ENCODE measurements around the gene KRTAP21-1. TPM values are rescaled to one million over a fixed set of nuclear protein-coding genes. Genes with fewer than 3 reads are reported as not detected.
"Not testable (repeated sequence)": the region's sequence is repeated elsewhere in the genome, so short reads cannot be mapped to it uniquely, and the experiment has no call there.

The KRTAP21-1 gene
- total RNA-seq (2014; rRNA removed) (not detected in 2 replicates), Bru-seq, nascent RNA (not detected), BruChase-seq, experiment 1, labeled RNA remaining after a 6-hour chase (not detected), BruChase-seq, experiment 2, labeled RNA remaining after a 2-hour chase (not detected)
- long read RNA-seq: 0 reads

DNA sequence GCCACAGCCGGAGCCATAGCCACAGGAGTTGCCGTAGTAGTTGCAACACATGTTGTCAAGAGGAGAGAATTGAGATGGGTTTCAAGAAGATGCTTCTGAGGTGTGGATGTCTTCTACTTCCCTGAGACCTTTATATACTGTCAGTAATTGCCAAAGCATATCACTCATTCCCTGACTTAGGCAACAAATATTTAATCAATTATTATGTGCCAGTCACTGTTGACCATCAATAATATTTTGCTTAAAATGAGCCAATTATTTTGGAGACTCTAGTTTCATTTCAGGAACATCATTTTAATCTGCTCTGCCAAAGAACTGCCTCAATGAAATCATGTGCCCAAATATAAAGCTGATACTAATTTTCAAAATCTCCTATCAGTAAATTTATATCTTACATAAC lies at the start of gene KRTAP21-1:
Gene KRTAP21-1, minus strand, starts transcription at position 101 of the 400 bp plus-strand sequence. Its CDS starts 50 bp downstream, at position 51.
- H3K4me1 ChIP-seq (ENCODE audit: insufficient read depth, low read length); H3K4me3 ChIP-seq (ENCODE audit: low read length); H3K36me3 ChIP-seq (ENCODE audit: low read depth, low read length); intact Hi-C loops (cut with micrococcal nuclease); DNase-seq; H3K27ac ChIP-seq (ENCODE audit: low read length); ATAC-seq; H4K20me1 ChIP-seq (ENCODE audit: low read length); CTCF ChIA-PET; H3K9ac ChIP-seq (ENCODE audit: low read length); H3K9me2 ChIP-seq (replicated peaks; ENCODE audit: low read length); H3K79me2 ChIP-seq (ENCODE audit: low read length); H2AFZ ChIP-seq (ENCODE audit: low read length); H3K9me3 ChIP-seq (ENCODE audit: low read length); H3F3A ChIP-seq (ENCODE audit: low read length, unreplicated experiment); BruUV-seq (replicated peaks); H3K4me2 ChIP-seq (ENCODE audit: low read length): not testable (repeated sequence)
- H3K27me3 ChIP-seq (ENCODE audit: low read length): peaks cover 62% of the 10 kb centered on the region
- POLR2A ChIA-PET (ENCODE audit: unreplicated experiment): interaction anchor here (0.6 kb wide), 1 partner anchor 264 kb away, joined by 3 read pairs; no protein-coding TSS in a partner anchor

GRCh38 chr21:30800605-30801004 lies 45.4 kb upstream of the KRTAP21-1 start:
- intact Hi-C loops (cut with micrococcal nuclease): no loop called here
- Histone ChIP-seq H4K20me1 (ENCODE audit: low read length) (no peaks in the 10 kb centered on the region), H3K4me1 (ENCODE audit: insufficient read depth, low read length) (no peaks in the 10 kb centered on the region), H3K79me2 (ENCODE audit: low read length) (no peaks in the 10 kb centered on the region), H3K4me3 (ENCODE audit: low read length) (no peak overlapping the region), H2AFZ (ENCODE audit: low read length) (no peak overlapping the region), H3K36me3 (ENCODE audit: low read depth, low read length) (no peaks in the 10 kb centered on the region), H3K9me3 (ENCODE audit: low read length) (no peaks in the 10 kb centered on the region), H3K9me2 (replicated peaks; ENCODE audit: low read length) (no peaks in the 10 kb centered on the region), H3F3A (ENCODE audit: low read length, unreplicated experiment) (no peaks in the 10 kb centered on the region), H3K27me3 (ENCODE audit: low read length) (peaks cover 16% of the 10 kb centered on the region), H3K9ac (ENCODE audit: low read length) (no peak overlapping the region), H3K27ac (ENCODE audit: low read length) (no peak overlapping the region), H3K4me2 (ENCODE audit: low read length) (no peak overlapping the region)
- POLR2A ChIA-PET (ENCODE audit: unreplicated experiment): no interaction called here
- CTCF ChIA-PET: no interaction called here
- BruUV-seq (replicated peaks): no TSS peak
- TF ChIP-seq CTCF (conservative IDR thresholded peaks at IDR 0.05; ENCODE audit: low read depth, low read length): no peak
- no peak for TF ChIP-seq EZH2phosphoT487 (IDR thresholded peaks at IDR 0.05; ENCODE audit: borderline replicate concordance, low read length)
- no peak for TF ChIP-seq EZH2 (IDR thresholded peaks at IDR 0.05; ENCODE audit: low read length, unreplicated experiment)
- ATAC-seq: no peak
- DNase-seq: no peak

DNA sequence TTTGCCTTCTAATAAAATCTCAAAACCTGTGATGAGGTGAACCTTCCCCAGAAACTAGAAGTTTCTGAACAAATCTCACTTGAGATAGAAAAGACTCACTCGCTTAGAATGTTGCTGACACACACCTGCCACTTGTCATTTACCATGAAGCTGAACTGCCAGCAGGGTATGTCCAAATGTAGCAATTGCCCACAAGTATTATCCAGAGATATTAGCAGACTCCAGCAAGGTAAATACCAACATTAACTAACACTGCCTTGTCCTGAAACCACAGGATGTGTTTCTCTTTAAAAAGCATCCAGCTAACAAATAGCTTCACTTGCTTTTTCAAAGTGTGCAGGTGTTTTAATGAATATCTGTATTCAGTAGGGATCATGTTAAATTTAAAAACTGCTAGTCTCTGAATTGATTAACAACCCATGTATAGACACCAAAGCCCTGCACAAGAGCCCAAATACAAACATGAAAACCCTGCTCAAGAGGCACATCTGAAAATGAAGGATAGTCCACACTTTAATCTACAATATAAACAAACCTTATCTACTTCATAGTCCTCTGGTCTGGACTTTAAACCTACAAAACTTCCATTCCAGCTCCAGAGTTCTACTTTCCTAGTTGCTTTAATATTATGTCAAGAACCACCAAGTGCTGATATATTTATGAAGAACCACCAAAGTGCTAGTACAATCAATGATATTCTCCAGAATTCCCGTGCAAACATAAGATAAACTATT lies 38.5 kb upstream of the KRTAP21-1 start:
- Histone ChIP-seq H3K9me3 (ENCODE audit: low read length) (no peaks in the 10 kb centered on the region), H3F3A (ENCODE audit: low read length, unreplicated experiment) (no peaks in the 10 kb centered on the region), H3K36me3 (ENCODE audit: low read depth, low read length) (no peaks in the 10 kb centered on the region), H3K4me3 (ENCODE audit: low read length) (no peak overlapping the region), H3K4me2 (ENCODE audit: low read length) (no peak overlapping the region), H3K4me1 (ENCODE audit: insufficient read depth, low read length) (no peaks in the 10 kb centered on the region), H2AFZ (ENCODE audit: low read length) (no peak overlapping the region), H3K9me2 (replicated peaks; ENCODE audit: low read length) (no peaks in the 10 kb centered on the region), H4K20me1 (ENCODE audit: low read length) (no peaks in the 10 kb centered on the region), H3K79me2 (ENCODE audit: low read length) (no peaks in the 10 kb centered on the region), H3K27me3 (ENCODE audit: low read length) (peaks cover 33% of the 10 kb centered on the region), H3K27ac (ENCODE audit: low read length) (no peak overlapping the region), H3K9ac (ENCODE audit: low read length) (no peak overlapping the region)
- ChIA-PET POLR2A (ENCODE audit: unreplicated experiment) (no interaction called here), CTCF (no interaction called here)
- no TSS peak for BruUV-seq (replicated peaks)
- TF ChIP-seq CTCF (conservative IDR thresholded peaks at IDR 0.05; ENCODE audit: low read depth, low read length) (no peak), EZH2 (IDR thresholded peaks at IDR 0.05; ENCODE audit: low read length, unreplicated experiment) (no peak), EZH2phosphoT487 (IDR thresholded peaks at IDR 0.05; ENCODE audit: borderline replicate concordance, low read length) (no peak)
- intact Hi-C loops (cut with micrococcal nuclease): no loop called here
- no peak for DNase-seq
- no peak for ATAC-seq

All from PC-3 (cell line).